Thoracic aorta (tissue), 2 donors: Measurements from ENCODE around the gene NKAIN2. TPM values are rescaled to one million over a fixed set of nuclear protein-coding genes. Genes with fewer than 3 reads are reported as not detected.

Experiments
- ATAC-seq: fragments of 150-250 bp; one replicate; pipeline ENCODE4 v1.8.0; 2017; ENCODE audit warnings: low read depth; ENCODE audit not compliant: insufficient number of reproducible peaks, low FRiP score
- DNase-seq: peaks from one replicate; pipeline ENCODE4 v3.0.0-alpha.2; 2020; ENCODE audit warnings: low spot score
- H3K27ac ChIP-seq, 2 donors: fragments of 200-600 bp; sonication (generic); 1 replicate in 1 of 2; 2 replicates in 1 of 2; pipeline ENCODE4 v1.5.1; 2016; ENCODE audit warnings: mild to moderate bottlenecking in 2 of 2, moderate library complexity in 2 of 2
- H3K27me3 ChIP-seq: fragments of 200-600 bp; sonication (generic); replicated peaks from 2 replicates; pipeline ENCODE4 v1.6.0; 2016; ENCODE audit warnings: mild to moderate bottlenecking; ENCODE audit not compliant: insufficient read depth
- H3K36me3 ChIP-seq: fragments of 200-600 bp; sonication (generic); one replicate; pipeline ENCODE4 v1.5.1; 2016
- H3K4me1 ChIP-seq, 2 donors: fragments of 200-600 bp; sonication (generic); 1 replicate in 1 of 2; 2 replicates in 1 of 2; pipeline versions ENCODE4 v1.5.1 to v1.6.0; 2016; ENCODE audit warnings: low read depth in 2 of 2, mild to moderate bottlenecking in 1 of 2; ENCODE audit not compliant: control insufficient read depth in 1 of 2
- H3K4me3 ChIP-seq: fragments of 200-600 bp; sonication (generic); 2 replicates; pipeline ENCODE4 v1.5.1; 2016; ENCODE audit warnings: mild to moderate bottlenecking
- H3K9me3 ChIP-seq: fragments of 200-600 bp; sonication (generic); 2 replicates; pipeline ENCODE4 v1.5.1; 2016
- CTCF ChIP-seq: fragments of 200-600 bp; sonication (generic); IDR thresholded peaks from one replicate; pipeline ENCODE4 v1.5.1; 2019; ENCODE audit warnings: antibody characterized with exemption
- total RNA-seq, 2 donors: library from RNA; depleted of rRNA; stranded (reverse); fragments of >200 nt; gene quantifications; one replicate each; pipeline versions ENCODE4 v1.1.0 to v1.2.3, GENCODE V29; 2016

The NKAIN2 gene
- total RNA-seq, 2 donors from 2014 or later, result 0.28 TPM; not detected in 1

GRCh38 chr6:124738482-124738881, 934.8 kb downstream of the NKAIN2 start:
- peaks cover under 1% of the 10 kb centered on the region for H3K9me3 ChIP-seq
- H3K27me3 ChIP-seq, result no peaks in the 10 kb centered on the region
- H3K4me3 ChIP-seq, result no peak overlapping the region
- H3K36me3 ChIP-seq, result no peaks in the 10 kb centered on the region
- DNase-seq, result no peak
- no peak for TF ChIP-seq CTCF
- H3K27ac ChIP-seq, result no peak overlapping the region
- ATAC-seq, result no peak
- no peaks in the 10 kb centered on the region for H3K4me1 ChIP-seq

GRCh38 chr6:124741341-124741740, 937.7 kb downstream of the NKAIN2 start:
- Histone ChIP-seq H3K4me3 (no peak overlapping the region), H3K36me3 (no peaks in the 10 kb centered on the region), H3K4me1 (no peaks in the 10 kb centered on the region), H3K27me3 (no peaks in the 10 kb centered on the region), H3K27ac (no peak overlapping the region), H3K9me3 (no peaks in the 10 kb centered on the region)
- DNase-seq (no peak), ATAC-seq (no peak)
- no peak for TF ChIP-seq CTCF

- ATAC-seq, result no peak
- H3K4me3 ChIP-seq, result no peak overlapping the region
- TF ChIP-seq CTCF, result no peak
- DNase-seq, result no peak
- H3K9me3 ChIP-seq, result no peaks in the 10 kb centered on the region
- no peaks in the 10 kb centered on the region for H3K36me3 ChIP-seq
- no peaks in the 10 kb centered on the region for H3K27me3 ChIP-seq
- H3K27ac ChIP-seq, result no peak overlapping the region
- H3K4me1 ChIP-seq, result no peaks in the 10 kb centered on the region
These were observed 939.3 kb downstream of the NKAIN2 start for GRCh38 chr6:124742971-124743370.

GRCh38 chr6:124743420-124743819, 939.8 kb downstream of the NKAIN2 start:
- Histone ChIP-seq H3K4me3 (no peak overlapping the region), H3K4me1 (no peaks in the 10 kb centered on the region), H3K9me3 (no peaks in the 10 kb centered on the region), H3K27me3 (no peaks in the 10 kb centered on the region), H3K36me3 (no peaks in the 10 kb centered on the region), H3K27ac (no peak overlapping the region)
- DNase-seq, result no peak
- no peak for TF ChIP-seq CTCF
- no peak for ATAC-seq

GRCh38 chr6:124747349-124747748, 943.7 kb downstream of the NKAIN2 start:
- DNase-seq, result no peak
- Histone ChIP-seq H3K4me3 (no peak overlapping the region), H3K27ac (no peak overlapping the region), H3K9me3 (no peaks in the 10 kb centered on the region), H3K27me3 (no peaks in the 10 kb centered on the region), H3K4me1 (no peaks in the 10 kb centered on the region), H3K36me3 (no peaks in the 10 kb centered on the region)
- no peak for TF ChIP-seq CTCF
- no peak for ATAC-seq
